Measurements from ENCODE around the gene CARD11. TPM values are rescaled to one million over a fixed set of nuclear protein-coding genes. Genes with fewer than 3 reads are reported as not detected.

CARD11 gene
- total and polyA plus RNA-seq, 8 donors, result 0.31 to 6.2 (median 1.5) TPM

DNA sequence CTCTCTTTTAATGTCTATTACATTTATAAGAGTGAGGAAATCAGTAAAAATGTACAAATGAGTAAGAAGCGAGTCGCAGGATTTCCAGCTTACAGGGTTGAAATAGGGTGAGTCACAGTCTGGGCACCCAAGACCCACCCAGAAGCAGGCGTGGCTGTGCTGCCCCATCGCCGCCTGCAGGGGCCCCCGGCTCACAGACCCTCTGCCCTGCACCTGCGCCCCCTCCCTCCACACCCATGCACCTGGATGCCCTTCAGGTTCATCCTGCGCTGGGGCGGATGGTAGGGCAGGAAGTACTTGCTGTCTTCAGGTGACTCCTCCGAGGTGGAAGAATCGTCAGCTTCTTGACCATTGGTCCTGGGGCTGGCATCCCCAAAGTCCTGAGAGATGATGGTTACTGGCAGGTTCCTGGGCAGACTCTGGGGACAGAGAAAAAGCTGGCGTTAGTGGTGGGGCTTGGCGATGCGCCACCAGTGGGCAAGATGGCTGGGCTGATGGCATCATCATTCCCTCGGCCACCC, 109.4 kb downstream of the CARD11 start:
- FAIRE-seq, result no peak
- H3K36me3 ChIP-seq, result no peaks in the 10 kb centered on the region
- TF ChIP-seq, protein P1, sequence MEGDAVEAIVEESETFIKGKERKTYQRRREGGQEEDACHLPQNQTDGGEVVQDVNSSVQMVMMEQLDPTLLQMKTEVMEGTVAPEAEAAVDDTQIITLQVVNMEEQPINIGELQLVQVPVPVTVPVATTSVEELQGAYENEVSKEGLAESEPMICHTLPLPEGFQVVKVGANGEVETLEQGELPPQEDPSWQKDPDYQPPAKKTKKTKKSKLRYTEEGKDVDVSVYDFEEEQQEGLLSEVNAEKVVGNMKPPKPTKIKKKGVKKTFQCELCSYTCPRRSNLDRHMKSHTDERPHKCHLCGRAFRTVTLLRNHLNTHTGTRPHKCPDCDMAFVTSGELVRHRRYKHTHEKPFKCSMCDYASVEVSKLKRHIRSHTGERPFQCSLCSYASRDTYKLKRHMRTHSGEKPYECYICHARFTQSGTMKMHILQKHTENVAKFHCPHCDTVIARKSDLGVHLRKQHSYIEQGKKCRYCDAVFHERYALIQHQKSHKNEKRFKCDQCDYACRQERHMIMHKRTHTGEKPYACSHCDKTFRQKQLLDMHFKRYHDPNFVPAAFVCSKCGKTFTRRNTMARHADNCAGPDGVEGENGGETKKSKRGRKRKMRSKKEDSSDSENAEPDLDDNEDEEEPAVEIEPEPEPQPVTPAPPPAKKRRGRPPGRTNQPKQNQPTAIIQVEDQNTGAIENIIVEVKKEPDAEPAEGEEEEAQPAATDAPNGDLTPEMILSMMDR (IDR thresholded peaks at IDR 0.05), result no peak
- intact Hi-C loops (cut with DNase I), result no loop called here
- ATAC-seq, result no peak
- H3K9me3 ChIP-seq, result no peaks in the 10 kb centered on the region
- WGBS, 2 donors, result 83 to 85% methylated on average over 15 of the region's 15 CpGs
- DNase-seq, result peak in 1 of 6 donors; percentile 48
- no peak overlapping the region for H3K4me3 ChIP-seq
- H3K27me3 ChIP-seq, result no peaks in the 10 kb centered on the region
- no peak overlapping the region for H3K27ac ChIP-seq
- no peaks in the 10 kb centered on the region for H3K4me1 ChIP-seq

DNA sequence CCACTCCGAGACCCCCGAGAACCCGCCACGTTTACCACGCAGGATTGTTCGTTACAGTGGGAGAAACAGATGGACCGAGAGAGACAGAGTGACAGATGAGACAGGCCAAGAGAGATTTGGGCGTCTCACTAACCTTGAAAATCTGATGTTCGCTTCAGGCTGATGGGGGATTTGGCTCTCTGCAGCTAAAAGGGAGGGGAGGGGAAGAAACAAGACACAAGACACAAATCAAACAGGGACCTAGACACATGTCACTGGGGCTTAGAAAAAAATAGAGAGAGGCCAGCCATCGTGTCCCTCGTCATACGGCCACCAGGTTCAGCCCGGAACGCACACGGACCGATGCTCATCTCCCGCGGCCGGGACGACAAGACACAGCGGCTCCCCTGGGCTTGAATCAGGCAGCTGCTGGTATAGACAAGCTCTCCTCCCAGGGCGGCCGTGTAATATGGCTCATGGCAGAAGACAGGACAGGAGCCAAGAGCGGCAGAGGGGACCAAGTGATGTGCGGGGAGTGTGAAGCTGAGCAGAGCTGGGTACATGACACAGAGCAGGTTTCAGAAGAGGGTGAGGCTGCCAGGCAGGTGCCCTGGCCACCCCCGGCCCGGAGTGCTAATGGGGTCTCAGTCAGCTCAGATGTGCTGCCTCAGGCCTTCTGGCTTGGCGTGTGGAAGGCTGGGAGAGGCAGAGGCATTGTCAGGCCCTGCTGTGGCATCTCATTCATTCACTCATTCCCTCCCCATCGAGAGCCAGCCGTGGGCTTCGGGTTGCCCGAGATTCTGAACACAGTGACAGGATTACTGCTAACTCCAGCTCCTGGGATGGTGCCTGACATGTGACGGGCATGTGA, 111.0 kb downstream of the CARD11 start:
- FAIRE-seq, result no peak
- peak in 1 of 6 donors; percentile 47 for DNase-seq
- WGBS, 2 donors, result 67 to 71% methylated on average over 33 of the region's 33 CpGs
- H3K4me1 ChIP-seq, result no peaks in the 10 kb centered on the region
- no peak overlapping the region for H3K4me3 ChIP-seq
- intact Hi-C loops (cut with DNase I), result no loop called here
- H3K27me3 ChIP-seq, result no peaks in the 10 kb centered on the region
- H3K36me3 ChIP-seq, result no peaks in the 10 kb centered on the region
- H3K27ac ChIP-seq, result no peak overlapping the region
- TF ChIP-seq, protein P1 (IDR thresholded peaks at IDR 0.05), result no peak
- no peaks in the 10 kb centered on the region for H3K9me3 ChIP-seq
- no peak for ATAC-seq

DNA sequence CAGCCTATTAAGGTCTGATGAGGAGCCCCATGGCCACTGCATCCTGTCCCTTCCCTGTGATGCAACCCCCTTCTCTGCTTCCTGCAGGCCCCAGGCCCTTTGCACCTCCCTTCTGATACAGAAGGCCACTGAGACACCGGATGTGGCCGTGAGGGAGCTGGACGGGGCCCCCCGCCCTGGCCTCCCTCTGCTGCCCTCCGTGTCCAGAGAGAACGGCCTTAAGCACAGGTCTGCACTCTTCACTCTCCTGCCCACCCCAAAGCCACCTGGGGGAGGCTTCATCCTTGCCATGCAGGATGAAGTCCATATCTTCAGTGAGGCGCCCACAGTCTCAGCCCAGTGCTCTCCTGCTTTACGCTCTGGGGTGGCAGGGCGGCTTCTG, 112.6 kb downstream of the CARD11 start:
- Histone ChIP-seq H3K27ac (no peak overlapping the region), H3K36me3 (no peaks in the 10 kb centered on the region), H3K9me3 (no peaks in the 10 kb centered on the region), H3K27me3 (no peaks in the 10 kb centered on the region), H3K4me3 (no peak overlapping the region), H3K4me1 (no peaks in the 10 kb centered on the region)
- no peak for ATAC-seq
- no peak for FAIRE-seq
- intact Hi-C loops (cut with DNase I), result no loop called here
- peak in 2 of 6 donors; percentile 32 to 46 for DNase-seq
- WGBS, 2 donors, result 83 to 91% methylated on average over 9 of the region's 9 CpGs
- TF ChIP-seq, protein P1 (IDR thresholded peaks at IDR 0.05), result no peak

DNA sequence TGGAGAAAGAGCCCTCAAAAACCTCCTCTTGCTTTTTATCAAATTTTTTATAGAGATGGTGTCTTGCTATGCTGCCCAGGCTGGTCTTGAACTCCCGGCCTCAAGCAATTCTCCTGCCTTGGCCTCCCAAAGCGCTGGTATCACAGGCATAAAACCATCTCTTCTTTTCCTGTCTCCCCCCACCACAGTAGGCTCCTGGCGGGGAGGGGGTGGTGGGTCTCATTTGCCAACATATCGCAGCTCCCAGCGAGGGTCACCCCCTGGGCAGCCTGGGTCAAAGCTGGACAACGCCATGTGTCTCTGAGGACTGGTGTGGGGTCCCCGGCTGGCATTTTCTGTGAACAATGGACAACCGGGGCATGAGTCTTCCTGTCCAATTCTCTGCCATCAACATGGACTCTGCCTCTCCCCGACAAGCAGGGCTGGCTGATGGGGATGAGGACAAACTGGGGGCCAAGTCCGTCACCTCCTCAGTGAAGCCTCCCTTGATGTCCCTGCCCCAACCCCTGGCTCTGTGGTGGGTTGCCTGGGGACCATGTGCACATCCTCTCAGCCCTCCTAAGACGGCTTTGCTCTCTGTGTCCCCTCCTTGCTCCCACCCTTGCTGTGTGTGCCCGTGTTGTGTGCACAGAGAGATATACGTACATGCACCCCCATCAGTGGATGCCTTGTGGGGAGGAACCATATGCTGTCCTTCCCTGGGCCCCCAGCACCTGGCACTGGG, 113.2 kb downstream of the CARD11 start:
- Histone ChIP-seq H3K4me1 (no peaks in the 10 kb centered on the region), H3K27me3 (no peaks in the 10 kb centered on the region), H3K36me3 (no peaks in the 10 kb centered on the region), H3K9me3 (no peaks in the 10 kb centered on the region), H3K27ac (no peak overlapping the region), H3K4me3 (no peak overlapping the region)
- DNase-seq (peak in 1 of 6 donors; percentile 28), FAIRE-seq (no peak), ATAC-seq (no peak)
- 81 to 89% methylated on average over 13 of the region's 13 CpGs for WGBS, 2 donors
- intact Hi-C loops (cut with DNase I), result no loop called here
- TF ChIP-seq, protein P1 (IDR thresholded peaks at IDR 0.05), result no peak
